Measurements from ENCODE around the gene UFD1. TPM values are rescaled to one million over a fixed set of nuclear protein-coding genes. Genes with fewer than 3 reads are reported as not detected.

The UFD1 gene
- total and polyA plus RNA-seq, 2 donors (not counting 1 experiment from before 2014, with no cell fraction given): 41.3 to 86.2 TPM

DNA sequence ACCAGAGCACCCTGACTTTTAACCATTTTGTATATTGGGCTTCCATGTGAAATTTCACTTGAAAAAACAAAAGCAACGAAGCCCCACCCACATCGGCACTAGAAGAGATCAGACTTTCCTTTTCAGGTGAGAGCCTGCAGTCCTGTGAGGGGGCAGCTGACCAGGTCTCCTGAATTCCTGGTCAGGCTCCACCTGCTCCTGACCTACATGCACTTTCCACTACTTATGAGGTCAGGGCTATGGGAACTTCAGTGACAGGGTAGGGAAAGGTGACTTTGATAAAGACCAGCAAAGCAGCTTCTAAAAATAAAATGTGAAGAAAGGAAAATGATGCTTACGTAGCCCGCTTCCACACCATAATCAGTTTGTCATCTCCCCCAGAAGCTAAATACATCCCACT is 72.1 kb downstream of the UFD1 start:
- Histone ChIP-seq H3K4me2 (ENCODE audit: extremely low read depth, insufficient read depth, low read length) (no peak overlapping the region), H3K27ac (ENCODE audit: insufficient read depth, low read length) (no peak overlapping the region), H3K9me3 (ENCODE audit: control insufficient read depth, insufficient read depth, low read depth, low read length) (no peaks in the 10 kb centered on the region), H2AFZ (ENCODE audit: low read length) (no peak overlapping the region), H3K4me1 (ENCODE audit: control insufficient read depth, extremely low read depth, insufficient read depth, low read length) (no peaks in the 10 kb centered on the region), H3K9ac (ENCODE audit: insufficient read depth, low read length) (no peak overlapping the region), H3K27me3 (ENCODE audit: control insufficient read depth, insufficient read depth, low read length) (no peaks in the 10 kb centered on the region), H3K36me3 (ENCODE audit: control insufficient read depth, insufficient read depth, low read length) (peaks cover 9% of the 10 kb centered on the region), H4K20me1 (ENCODE audit: control insufficient read depth, extremely low read depth, insufficient read depth, low read length) (no peaks in the 10 kb centered on the region), H3K4me3 (replicated peaks in 1 of 4; ENCODE audit: control extremely low read depth in 1 of 4, insufficient read depth in 1 of 4, low read depth in 3 of 4, low read length in 4 of 4) (no peak overlapping the region), H3K79me2 (ENCODE audit: control insufficient read depth, insufficient read depth, low read length) (peaks cover 8% of the 10 kb centered on the region)
- TF ChIP-seq, protein P1, sequence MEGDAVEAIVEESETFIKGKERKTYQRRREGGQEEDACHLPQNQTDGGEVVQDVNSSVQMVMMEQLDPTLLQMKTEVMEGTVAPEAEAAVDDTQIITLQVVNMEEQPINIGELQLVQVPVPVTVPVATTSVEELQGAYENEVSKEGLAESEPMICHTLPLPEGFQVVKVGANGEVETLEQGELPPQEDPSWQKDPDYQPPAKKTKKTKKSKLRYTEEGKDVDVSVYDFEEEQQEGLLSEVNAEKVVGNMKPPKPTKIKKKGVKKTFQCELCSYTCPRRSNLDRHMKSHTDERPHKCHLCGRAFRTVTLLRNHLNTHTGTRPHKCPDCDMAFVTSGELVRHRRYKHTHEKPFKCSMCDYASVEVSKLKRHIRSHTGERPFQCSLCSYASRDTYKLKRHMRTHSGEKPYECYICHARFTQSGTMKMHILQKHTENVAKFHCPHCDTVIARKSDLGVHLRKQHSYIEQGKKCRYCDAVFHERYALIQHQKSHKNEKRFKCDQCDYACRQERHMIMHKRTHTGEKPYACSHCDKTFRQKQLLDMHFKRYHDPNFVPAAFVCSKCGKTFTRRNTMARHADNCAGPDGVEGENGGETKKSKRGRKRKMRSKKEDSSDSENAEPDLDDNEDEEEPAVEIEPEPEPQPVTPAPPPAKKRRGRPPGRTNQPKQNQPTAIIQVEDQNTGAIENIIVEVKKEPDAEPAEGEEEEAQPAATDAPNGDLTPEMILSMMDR (conservative IDR thresholded peaks at IDR 0.05 in 1 of 2, IDR thresholded peaks at IDR 0.05 in 1 of 2; ENCODE audit: low read depth in 1 of 2, low read length in 2 of 2): no peak
- no peak for TF ChIP-seq EZH2 (IDR thresholded peaks at IDR 0.05; ENCODE audit: low read length, missing control alignments)
- DNase-seq (ENCODE audit: low read depth in 2 of 2): no peak

DNA sequence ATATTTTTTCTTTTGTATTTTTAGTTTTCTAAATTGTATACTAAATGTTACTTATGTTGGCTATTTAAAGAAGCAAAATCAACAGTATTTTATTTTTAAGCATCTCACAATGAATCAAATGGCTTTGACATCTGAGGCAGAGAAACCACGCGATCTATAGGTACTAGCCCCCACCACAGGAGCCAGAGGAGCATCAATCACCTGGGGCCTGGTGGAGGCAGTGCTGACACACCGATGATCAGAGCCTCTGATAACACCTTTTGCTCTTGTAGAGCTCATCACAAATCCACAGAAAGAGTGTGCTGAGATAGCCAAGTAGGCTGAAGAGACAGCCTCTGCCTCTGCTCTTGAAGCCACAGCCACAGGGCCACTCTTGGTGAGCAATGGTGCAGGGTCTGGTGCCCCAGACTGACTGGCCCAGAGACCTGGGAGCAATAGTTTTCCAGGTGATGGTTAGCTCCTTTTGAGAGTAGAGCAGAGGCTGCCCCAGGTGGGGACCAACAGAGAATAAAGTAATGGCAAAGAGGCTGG is 72.6 kb downstream of the UFD1 start:
- H3K4me2 ChIP-seq (ENCODE audit: extremely low read depth, insufficient read depth, low read length): no peak overlapping the region

DNA sequence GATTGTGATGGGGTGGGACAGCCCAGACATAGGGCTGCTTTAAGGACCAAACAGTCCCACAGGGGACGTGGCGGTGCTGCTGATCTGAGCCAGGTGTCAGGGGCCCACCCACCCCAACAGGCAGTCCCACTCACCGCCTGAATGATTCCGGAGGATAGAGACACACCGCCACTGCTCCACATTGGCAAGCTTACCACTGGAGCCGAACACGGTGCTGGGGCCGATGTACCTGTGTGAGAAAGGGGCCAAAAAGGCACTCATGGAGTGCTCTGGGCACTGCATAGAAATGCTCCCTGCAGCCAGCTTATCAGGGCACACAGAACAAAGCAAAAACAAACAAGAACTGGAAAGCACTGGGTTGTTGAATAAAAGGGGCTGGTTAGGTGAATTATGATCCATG is 73.3 kb downstream of the UFD1 start:
- DNase-seq (ENCODE audit: low read depth in 2 of 2): no peak
- no peaks in the 10 kb centered on the region for H3K27me3 ChIP-seq (ENCODE audit: control insufficient read depth, insufficient read depth, low read length)
- H3K9ac ChIP-seq (ENCODE audit: insufficient read depth, low read length): no peak overlapping the region
- H3K4me3 ChIP-seq (replicated peaks in 1 of 4; ENCODE audit: control extremely low read depth in 1 of 4, insufficient read depth in 1 of 4, low read depth in 3 of 4, low read length in 4 of 4): no peak overlapping the region
- H3K36me3 ChIP-seq (ENCODE audit: control insufficient read depth, insufficient read depth, low read length): peaks cover 14% of the 10 kb centered on the region
- no peak overlapping the region for H3K27ac ChIP-seq (ENCODE audit: insufficient read depth, low read length)
- no peak overlapping the region for H3K4me2 ChIP-seq (ENCODE audit: extremely low read depth, insufficient read depth, low read length)
- H3K4me1 ChIP-seq (ENCODE audit: control insufficient read depth, extremely low read depth, insufficient read depth, low read length): no peaks in the 10 kb centered on the region
- no peak overlapping the region for H2AFZ ChIP-seq (ENCODE audit: low read length)
- H3K79me2 ChIP-seq (ENCODE audit: control insufficient read depth, insufficient read depth, low read length): no peaks in the 10 kb centered on the region
- H4K20me1 ChIP-seq (ENCODE audit: control insufficient read depth, extremely low read depth, insufficient read depth, low read length): no peaks in the 10 kb centered on the region
- TF ChIP-seq, protein P1 (conservative IDR thresholded peaks at IDR 0.05 in 1 of 2, IDR thresholded peaks at IDR 0.05 in 1 of 2; ENCODE audit: low read depth in 1 of 2, low read length in 2 of 2): no peak
- TF ChIP-seq EZH2 (IDR thresholded peaks at IDR 0.05; ENCODE audit: low read length, missing control alignments): no peak
- H3K9me3 ChIP-seq (ENCODE audit: control insufficient read depth, insufficient read depth, low read depth, low read length): no peaks in the 10 kb centered on the region

More for the DNA sequence above, 72.6 kb downstream of the UFD1 start:
- no peaks in the 10 kb centered on the region for H3K4me1 ChIP-seq (ENCODE audit: control insufficient read depth, extremely low read depth, insufficient read depth, low read length)
- no peaks in the 10 kb centered on the region for H3K9me3 ChIP-seq (ENCODE audit: control insufficient read depth, insufficient read depth, low read depth, low read length)
- peaks cover 4% of the 10 kb centered on the region for H3K79me2 ChIP-seq (ENCODE audit: control insufficient read depth, insufficient read depth, low read length)
- no peaks in the 10 kb centered on the region for H3K27me3 ChIP-seq (ENCODE audit: control insufficient read depth, insufficient read depth, low read length)
- H3K36me3 ChIP-seq (ENCODE audit: control insufficient read depth, insufficient read depth, low read length): peaks cover 10% of the 10 kb centered on the region
- no peaks in the 10 kb centered on the region for H4K20me1 ChIP-seq (ENCODE audit: control insufficient read depth, extremely low read depth, insufficient read depth, low read length)
- DNase-seq (ENCODE audit: low read depth in 2 of 2): no peak
- H3K9ac ChIP-seq (ENCODE audit: insufficient read depth, low read length): no peak overlapping the region
- H2AFZ ChIP-seq (ENCODE audit: low read length): no peak overlapping the region
- H3K27ac ChIP-seq (ENCODE audit: insufficient read depth, low read length): no peak overlapping the region
- TF ChIP-seq, protein P1 (conservative IDR thresholded peaks at IDR 0.05 in 1 of 2, IDR thresholded peaks at IDR 0.05 in 1 of 2; ENCODE audit: low read depth in 1 of 2, low read length in 2 of 2): no peak
- no peak for TF ChIP-seq EZH2 (IDR thresholded peaks at IDR 0.05; ENCODE audit: low read length, missing control alignments)
- H3K4me3 ChIP-seq (replicated peaks in 1 of 4; ENCODE audit: control extremely low read depth in 1 of 4, insufficient read depth in 1 of 4, low read depth in 3 of 4, low read length in 4 of 4): no peak overlapping the region

All from fibroblast of lung (primary cell).